ENCODE results near the gene IFNG-AS1. TPM values are rescaled to one million over a fixed set of nuclear protein-coding genes. Genes with fewer than 3 reads are reported as not detected.

IFNG-AS1 gene
- total RNA-seq, 1 donor from 2014 or later, result 0.49 TPM

DNA sequence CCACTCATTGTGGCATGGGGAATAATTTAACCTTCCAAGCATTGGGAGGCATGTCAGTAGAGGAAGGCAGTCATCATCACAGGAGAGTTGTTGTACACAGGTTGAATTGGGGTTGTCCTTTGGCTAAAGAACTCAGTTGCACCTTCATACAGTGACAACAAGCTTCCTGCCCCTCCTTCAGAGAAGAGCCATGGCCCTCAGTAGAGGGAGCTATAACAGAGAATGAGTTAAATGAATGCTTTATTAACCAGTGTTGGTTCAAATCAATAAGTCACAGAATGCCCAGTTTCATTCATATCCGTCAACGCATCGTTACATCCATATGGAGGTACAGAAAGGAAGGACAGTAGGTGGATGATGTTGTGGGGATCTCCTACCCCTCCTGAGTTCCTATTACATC is 4.8 kb downstream of the IFNG-AS1 start:
- DNase-seq, result no peak

- DNase-seq, result no peak
These were observed 7.1 kb downstream of the IFNG-AS1 start for GRCh38 chr12:67996347-67996746.

- DNase-seq, result no peak
These were observed 9.1 kb downstream of the IFNG-AS1 start for GRCh38 chr12:67998379-67998778.

DNA sequence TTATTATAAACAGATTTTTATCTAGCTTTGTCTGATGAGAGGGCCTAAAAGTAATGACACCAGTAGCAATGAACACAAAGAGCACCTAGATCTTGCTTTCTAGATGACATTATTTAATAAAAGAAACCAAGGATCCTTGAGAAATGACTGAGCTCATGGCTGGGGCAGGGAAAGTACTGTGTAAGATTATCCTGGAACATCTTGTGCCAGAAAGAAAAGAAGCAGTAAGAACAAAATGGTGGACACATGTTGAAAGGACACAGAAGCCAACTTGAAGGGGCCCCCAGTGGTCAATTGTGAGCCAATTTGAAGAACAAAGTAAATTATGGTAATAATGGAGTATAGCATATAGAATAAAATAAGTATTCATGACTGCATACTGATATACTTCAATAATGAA is 10.0 kb downstream of the IFNG-AS1 start:
- no peak for DNase-seq

DNA sequence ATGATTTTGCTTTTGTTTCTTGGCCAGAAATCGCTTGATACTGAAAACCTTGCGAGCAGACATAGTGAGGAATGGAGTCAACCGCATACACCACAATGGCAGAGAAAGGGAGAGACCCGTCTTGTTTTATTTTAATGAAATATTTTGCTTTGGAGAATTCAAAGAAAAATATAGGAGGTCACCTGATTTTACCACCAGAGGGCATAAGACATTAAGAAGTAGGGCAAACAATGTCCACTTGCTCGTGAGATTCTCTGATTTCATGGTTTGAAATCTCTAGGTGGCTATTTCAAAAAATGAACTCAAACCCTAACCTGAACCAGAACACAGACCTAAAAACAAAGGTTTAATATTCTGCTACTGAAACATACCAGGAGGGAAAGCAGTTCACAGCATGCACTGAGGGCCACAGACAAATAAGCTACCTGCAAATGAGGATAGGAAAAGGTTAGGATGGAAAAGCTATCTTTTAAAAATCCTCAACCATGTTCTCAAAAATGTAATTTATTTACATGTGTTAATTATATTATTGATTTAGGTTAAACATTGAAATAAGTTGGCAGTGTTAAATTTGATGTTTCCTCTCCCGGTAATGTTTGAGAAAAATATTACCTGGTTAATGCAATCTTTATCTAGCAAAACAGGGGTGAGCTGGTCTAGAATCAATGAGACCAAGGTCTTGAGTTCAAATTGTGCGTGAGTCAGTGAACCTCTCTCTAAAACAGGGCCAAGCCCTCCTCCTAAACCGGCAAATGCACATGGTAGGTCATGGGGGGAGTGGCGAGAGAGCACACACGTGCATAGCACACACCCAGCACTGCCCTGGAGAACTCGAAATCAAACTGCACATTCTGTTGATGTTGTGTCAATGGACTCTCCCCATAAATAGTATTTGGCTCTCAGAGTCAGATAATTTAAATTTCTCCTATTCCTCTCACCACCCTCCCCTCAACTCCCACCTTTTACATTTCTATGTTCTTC is 12.5 kb downstream of the IFNG-AS1 start:
- DNase-seq, result no peak

- DNase-seq, result no peak
These were observed 14.5 kb downstream of the IFNG-AS1 start for GRCh38 chr12:68003777-68004176.

DNA sequence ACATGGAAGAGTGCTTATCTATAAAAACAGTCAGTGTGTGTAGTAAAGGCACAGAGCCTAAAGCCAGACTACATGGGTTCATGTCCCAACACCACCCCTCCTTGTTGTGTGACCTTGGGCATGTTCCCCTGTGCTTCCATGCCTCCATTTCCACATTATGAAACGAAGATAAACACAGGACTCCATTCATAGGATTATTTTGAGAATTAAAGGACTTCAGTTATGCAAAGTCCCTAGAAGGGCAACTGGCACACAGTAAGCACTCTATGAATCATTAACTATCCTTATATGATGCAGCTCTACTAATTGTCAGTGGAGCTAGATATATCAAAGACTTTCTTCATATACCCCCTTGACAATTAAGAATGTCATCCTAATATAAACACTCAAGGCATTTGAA is 17.8 kb downstream of the IFNG-AS1 start:
- DNase-seq, result no peak

DNA sequence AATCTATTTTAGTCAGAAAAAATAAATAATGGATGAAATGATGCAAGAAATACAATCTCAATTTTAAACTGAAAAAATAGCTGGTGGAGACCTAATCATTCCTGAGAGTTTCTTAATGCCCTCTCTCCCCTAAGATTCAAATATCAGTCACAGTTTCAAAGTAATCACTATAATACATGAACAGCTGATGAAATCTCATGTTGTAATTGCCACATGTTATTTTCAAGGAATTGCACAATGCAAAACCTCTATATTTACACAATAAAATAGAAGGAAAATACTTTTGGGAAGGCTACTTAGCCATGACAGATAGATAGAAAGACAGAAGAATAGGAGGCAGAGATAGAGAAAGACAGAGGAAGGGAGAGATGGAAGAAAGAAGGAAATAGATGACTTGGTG is 18.2 kb downstream of the IFNG-AS1 start:
- DNase-seq, result no peak

DNA sequence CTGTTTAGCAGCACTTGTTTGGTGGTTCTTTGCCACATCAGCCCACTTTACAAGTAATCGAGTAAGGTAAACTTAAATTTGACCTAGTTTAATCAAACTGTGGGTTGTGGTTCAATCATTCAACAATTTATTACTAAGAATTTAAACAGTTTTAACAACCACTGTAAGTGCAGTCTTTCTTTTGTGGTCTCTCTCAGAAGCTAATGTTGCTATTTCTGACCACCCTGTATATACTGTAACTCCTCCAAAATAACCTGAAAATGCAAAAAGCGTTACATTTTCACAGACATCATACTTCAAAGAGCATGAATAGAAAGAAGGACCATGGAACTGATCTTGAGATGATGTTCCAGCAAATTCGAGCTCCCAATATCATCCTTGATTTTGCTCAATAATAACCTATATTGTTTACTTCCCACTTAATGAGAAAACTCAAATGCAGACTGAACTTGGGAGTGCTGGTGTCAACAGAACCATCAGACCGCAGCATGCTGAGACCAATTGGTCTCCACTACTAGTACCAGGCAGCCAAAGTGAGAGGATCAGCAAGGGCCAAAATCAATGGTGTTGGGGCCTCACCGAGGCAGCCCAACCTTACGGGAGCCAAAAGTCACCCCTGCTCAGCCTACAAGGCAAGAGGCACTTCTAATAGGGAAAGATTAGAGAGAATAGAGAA is 22.1 kb downstream of the IFNG-AS1 start:
- DNase-seq, result no peak

DNA sequence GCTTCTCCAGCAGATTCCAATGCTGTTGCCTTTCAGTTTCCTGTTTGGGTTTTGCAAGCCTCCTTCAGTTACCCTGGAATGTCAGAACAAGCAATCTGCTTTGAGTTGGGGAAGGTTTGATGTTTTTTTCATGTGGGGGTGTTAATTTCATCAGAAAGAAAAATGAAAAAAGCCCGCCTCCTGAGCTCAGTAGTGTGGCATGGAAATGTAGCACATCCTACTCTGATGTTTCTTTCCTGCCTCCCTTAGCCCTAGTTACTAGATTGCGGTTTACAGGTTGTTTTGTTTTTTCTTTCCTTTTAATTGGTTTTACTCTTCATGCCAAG is 22.6 kb downstream of the IFNG-AS1 start:
- no peak for DNase-seq

DNA sequence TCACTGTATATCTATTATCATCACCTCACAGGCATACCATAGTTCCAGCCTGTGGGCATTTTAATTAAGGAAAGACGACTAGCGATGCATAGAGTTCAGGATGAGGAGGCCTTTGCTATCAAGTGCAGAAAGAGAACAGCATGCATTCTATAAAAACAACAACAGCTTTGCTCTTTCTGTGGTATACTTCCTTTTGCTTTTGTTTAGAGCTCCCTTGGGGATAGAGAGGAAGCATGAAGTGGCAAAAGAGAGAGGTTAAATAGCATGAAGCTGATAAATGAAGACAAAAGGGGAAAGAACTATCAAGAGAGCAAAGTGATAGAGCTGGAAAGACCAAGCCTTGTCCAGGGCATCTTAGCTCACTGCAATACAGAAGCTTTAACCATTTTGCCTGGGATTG is 23.5 kb downstream of the IFNG-AS1 start:
- no peak for DNase-seq

DNA sequence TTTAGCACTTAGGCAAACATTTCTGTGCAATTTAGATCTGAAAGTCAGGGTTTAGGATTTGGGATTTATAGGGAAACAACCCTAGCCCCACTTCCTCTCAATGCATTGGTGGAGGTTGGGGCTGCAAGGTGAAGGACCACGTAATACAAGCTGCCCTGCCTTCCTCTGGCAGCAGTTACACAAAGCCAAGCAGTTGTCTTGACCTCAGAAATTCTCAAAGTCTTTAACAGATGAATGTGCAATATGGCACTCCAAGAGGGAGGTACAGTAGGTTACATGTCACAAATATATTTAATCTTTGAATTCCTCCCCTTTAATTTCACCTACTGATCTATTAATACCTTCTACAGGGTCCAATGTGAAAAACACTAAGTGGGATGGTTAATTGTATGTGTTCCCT is 23.9 kb downstream of the IFNG-AS1 start:
- no peak for DNase-seq

DNA sequence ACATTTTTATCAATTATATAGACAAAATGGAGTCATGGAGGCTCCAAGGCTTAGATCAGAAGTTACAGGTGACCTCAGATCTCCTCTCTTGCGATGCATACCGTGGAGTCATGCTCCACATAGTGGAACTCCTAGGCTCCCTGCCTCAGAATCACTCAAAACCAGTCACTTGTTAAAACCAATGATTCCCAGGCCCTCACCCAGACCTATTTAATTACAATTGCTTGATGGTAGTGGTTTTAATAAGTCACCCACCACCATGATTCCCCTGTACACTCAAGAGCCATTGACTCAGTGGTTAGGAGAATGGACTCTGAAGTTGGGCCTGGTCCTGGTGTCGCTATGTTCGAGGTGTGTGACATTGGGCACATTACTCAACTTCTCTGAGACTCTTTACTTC is 26.9 kb downstream of the IFNG-AS1 start:
- no peak for DNase-seq

GRCh38 chr12:68018315-68018714 is 29.1 kb downstream of the IFNG-AS1 start:
- DNase-seq, result no peak

DNA sequence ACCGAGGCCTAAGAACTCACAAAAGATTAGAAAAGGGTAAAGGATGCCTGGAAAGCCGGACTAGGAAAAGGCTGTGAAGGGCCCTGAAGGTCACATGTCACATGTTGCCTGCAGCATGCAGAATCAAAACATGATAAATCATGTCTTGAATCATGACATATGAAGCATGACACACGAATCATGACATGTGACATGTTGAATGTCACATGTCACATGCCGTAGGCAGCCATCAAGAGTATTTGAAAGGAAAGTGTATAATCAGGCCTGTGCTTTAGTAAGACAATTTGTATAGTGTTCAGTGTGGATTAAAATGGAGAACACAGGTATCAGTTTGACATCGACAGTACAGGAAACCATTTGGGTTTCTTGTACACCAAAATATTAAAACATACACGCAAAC is 30.8 kb downstream of the IFNG-AS1 start:
- no peak for DNase-seq

DNA sequence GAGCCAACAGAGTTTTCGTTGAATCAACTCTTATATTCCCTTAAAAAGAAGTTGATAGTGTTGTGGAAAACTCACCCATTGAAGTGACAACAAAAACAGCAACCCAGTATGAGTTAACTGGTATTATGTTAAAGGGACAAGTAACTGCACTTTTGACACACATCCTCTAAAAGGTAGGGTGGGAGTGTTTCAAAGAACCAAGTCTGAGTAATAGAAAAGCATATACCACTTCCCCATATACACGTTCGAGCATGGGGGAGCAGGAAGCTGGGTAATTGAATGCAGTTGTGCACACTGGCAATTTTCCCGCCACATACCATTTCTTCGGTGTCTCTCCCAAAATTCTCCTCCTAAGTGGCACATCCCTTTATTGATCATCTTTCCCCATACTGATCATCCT is 31.5 kb downstream of the IFNG-AS1 start:
- DNase-seq, result no peak

- DNase-seq, result no peak
These were observed 39.4 kb downstream of the IFNG-AS1 start for GRCh38 chr12:68028647-68029046.

DNA sequence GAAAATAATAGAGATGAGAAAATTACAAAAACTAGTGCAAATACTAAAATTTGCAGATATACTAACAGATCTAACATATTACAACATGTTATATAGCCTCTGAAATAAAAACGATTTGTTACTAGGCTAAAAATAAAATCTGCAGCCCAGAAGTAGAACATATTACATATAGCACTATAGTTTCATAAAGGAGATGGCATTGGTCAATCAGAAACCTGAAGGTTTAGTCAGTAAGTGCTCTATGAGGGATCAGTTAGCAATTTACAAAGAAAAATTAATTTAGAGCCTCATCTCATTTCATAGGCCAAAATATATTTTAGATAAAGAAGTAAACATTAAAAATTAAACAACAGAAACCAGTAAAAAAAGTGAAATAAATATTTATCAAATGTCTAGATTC is 41.0 kb downstream of the IFNG-AS1 start:
- DNase-seq, result no peak

GRCh38 chr12:68031174-68031573 is 41.9 kb downstream of the IFNG-AS1 start:
- DNase-seq, result no peak

GRCh38 chr12:68031881-68032739 is 42.9 kb downstream of the IFNG-AS1 start:
- DNase-seq, result no peak

DNA sequence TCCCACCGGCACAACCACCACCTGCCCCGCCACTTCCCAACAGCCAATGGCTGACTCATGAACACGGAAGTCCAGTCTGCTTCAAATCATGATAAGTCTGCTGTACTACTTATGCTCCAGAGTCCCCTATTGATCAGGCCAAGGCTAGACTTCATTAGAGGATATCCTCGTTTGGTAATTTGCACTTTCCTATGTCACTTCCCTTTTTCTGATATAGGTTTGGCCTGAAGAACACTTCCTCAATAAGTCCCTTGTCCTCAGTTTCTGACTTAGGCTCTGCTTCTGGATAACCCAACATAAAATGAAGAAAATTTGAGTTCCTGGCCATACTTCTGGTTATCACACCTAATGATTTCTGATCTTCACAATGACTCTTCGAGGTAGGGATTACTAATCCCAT is 45.3 kb downstream of the IFNG-AS1 start:
- no peak for DNase-seq

DNA sequence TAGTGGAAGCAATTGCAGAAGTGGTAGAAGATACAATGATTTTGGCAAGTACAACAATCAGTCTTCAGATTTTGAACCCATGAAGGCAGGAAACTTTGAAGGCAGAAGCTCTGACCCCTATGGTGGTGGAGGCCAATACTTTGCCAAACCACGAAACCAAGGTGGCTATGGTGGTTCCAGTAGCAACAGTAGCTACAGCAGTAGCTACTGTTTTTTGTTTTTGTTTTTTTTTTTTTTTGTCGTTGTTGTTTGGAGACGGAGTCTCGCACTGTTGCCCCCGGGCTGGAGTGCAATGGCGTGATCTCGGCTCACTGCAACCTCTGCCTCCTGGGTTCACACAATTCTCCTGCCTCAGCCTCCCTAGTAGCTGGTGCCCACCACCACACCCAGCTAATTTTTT is 47.4 kb downstream of the IFNG-AS1 start:
- no peak for DNase-seq
